ENCODE results near the gene UNC80. TPM values are rescaled to one million over a fixed set of nuclear protein-coding genes. Genes with fewer than 3 reads are reported as not detected.

The UNC80 gene
- polyA plus RNA-seq, 1 donor from 2014 or later = 10.4 TPM

- Histone ChIP-seq H3K9ac (ENCODE audit: low read length) (no peak overlapping the region), H3K27ac (ENCODE audit: low read length) (no peak overlapping the region), H3K27me3 (ENCODE audit: insufficient read depth, low read depth, low read length) (no peaks in the 10 kb centered on the region), H3K9me2 (ENCODE audit: insufficient read depth, low read length) (no peaks in the 10 kb centered on the region), H3K9me3 (ENCODE audit: low read length) (no peaks in the 10 kb centered on the region), H3K79me2 (replicated peaks; ENCODE audit: insufficient read depth, low read length) (no peaks in the 10 kb centered on the region), H4K20me1 (ENCODE audit: insufficient read depth) (no peaks in the 10 kb centered on the region), H3K4me2 (ENCODE audit: low read length) (no peak overlapping the region), H3K4me3 (ENCODE audit: low read length) (no peak overlapping the region), H3K36me3 (ENCODE audit: insufficient read depth, low read length) (peaks cover 15% of the 10 kb centered on the region), H3F3A (ENCODE audit: insufficient read depth, low read length, poor library complexity, severe bottlenecking) (no peaks in the 10 kb centered on the region), H2AFZ (ENCODE audit: low read depth, low read length) (no peak overlapping the region)
- TF ChIP-seq SMC3 (conservative IDR thresholded peaks at IDR 0.05; ENCODE audit: poor library complexity) (no peak), EZH2 (IDR thresholded peaks at IDR 0.05; ENCODE audit: borderline replicate concordance, insufficient read depth, low read length, poor library complexity, severe bottlenecking) (no peak), TAF1 (IDR thresholded peaks at IDR 0.05; ENCODE audit: low read depth) (no peak), MXI1 (conservative IDR thresholded peaks at IDR 0.05; ENCODE audit: poor library complexity, severe bottlenecking) (no peak), EP300 (conservative IDR thresholded peaks at IDR 0.05; ENCODE audit: poor library complexity, severe bottlenecking) (no peak), POLR2AphosphoS5 (IDR thresholded peaks at IDR 0.05) (no peak), RAD21 (conservative IDR thresholded peaks at IDR 0.05) (no peak)
- TF ChIP-seq, protein P1, sequence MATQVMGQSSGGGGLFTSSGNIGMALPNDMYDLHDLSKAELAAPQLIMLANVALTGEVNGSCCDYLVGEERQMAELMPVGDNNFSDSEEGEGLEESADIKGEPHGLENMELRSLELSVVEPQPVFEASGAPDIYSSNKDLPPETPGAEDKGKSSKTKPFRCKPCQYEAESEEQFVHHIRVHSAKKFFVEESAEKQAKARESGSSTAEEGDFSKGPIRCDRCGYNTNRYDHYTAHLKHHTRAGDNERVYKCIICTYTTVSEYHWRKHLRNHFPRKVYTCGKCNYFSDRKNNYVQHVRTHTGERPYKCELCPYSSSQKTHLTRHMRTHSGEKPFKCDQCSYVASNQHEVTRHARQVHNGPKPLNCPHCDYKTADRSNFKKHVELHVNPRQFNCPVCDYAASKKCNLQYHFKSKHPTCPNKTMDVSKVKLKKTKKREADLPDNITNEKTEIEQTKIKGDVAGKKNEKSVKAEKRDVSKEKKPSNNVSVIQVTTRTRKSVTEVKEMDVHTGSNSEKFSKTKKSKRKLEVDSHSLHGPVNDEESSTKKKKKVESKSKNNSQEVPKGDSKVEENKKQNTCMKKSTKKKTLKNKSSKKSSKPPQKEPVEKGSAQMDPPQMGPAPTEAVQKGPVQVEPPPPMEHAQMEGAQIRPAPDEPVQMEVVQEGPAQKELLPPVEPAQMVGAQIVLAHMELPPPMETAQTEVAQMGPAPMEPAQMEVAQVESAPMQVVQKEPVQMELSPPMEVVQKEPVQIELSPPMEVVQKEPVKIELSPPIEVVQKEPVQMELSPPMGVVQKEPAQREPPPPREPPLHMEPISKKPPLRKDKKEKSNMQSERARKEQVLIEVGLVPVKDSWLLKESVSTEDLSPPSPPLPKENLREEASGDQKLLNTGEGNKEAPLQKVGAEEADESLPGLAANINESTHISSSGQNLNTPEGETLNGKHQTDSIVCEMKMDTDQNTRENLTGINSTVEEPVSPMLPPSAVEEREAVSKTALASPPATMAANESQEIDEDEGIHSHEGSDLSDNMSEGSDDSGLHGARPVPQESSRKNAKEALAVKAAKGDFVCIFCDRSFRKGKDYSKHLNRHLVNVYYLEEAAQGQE (IDR thresholded peaks at IDR 0.05; ENCODE audit: borderline replicate concordance) = no peak
- TF ChIP-seq, protein P2, sequence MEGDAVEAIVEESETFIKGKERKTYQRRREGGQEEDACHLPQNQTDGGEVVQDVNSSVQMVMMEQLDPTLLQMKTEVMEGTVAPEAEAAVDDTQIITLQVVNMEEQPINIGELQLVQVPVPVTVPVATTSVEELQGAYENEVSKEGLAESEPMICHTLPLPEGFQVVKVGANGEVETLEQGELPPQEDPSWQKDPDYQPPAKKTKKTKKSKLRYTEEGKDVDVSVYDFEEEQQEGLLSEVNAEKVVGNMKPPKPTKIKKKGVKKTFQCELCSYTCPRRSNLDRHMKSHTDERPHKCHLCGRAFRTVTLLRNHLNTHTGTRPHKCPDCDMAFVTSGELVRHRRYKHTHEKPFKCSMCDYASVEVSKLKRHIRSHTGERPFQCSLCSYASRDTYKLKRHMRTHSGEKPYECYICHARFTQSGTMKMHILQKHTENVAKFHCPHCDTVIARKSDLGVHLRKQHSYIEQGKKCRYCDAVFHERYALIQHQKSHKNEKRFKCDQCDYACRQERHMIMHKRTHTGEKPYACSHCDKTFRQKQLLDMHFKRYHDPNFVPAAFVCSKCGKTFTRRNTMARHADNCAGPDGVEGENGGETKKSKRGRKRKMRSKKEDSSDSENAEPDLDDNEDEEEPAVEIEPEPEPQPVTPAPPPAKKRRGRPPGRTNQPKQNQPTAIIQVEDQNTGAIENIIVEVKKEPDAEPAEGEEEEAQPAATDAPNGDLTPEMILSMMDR (IDR thresholded peaks at IDR 0.05; ENCODE audit: poor library complexity, severe bottlenecking) = no peak
These were observed 166.3 kb downstream of the UNC80 start for GRCh38 chr2:209937893-209938292.

- H4K20me1 ChIP-seq (ENCODE audit: insufficient read depth) = no peaks in the 10 kb centered on the region
- H3F3A ChIP-seq (ENCODE audit: insufficient read depth, low read length, poor library complexity, severe bottlenecking) = no peaks in the 10 kb centered on the region
- H3K9ac ChIP-seq (ENCODE audit: low read length) = no peak overlapping the region
- no peak overlapping the region for H3K27ac ChIP-seq (ENCODE audit: low read length)
- H3K9me2 ChIP-seq (ENCODE audit: insufficient read depth, low read length) = no peaks in the 10 kb centered on the region
- H3K36me3 ChIP-seq (ENCODE audit: insufficient read depth, low read length) = peaks cover 21% of the 10 kb centered on the region
- H3K4me2 ChIP-seq (ENCODE audit: low read length) = no peak overlapping the region
- H3K27me3 ChIP-seq (ENCODE audit: insufficient read depth, low read depth, low read length) = no peaks in the 10 kb centered on the region
- TF ChIP-seq EP300 (conservative IDR thresholded peaks at IDR 0.05; ENCODE audit: poor library complexity, severe bottlenecking) = no peak
- TF ChIP-seq, protein P1 (IDR thresholded peaks at IDR 0.05; ENCODE audit: borderline replicate concordance) = no peak
- TF ChIP-seq SMC3 (conservative IDR thresholded peaks at IDR 0.05; ENCODE audit: poor library complexity) = no peak
- no peak for TF ChIP-seq EZH2 (IDR thresholded peaks at IDR 0.05; ENCODE audit: borderline replicate concordance, insufficient read depth, low read length, poor library complexity, severe bottlenecking)
- no peak for TF ChIP-seq POLR2AphosphoS5 (IDR thresholded peaks at IDR 0.05)
- TF ChIP-seq, protein P2 (IDR thresholded peaks at IDR 0.05; ENCODE audit: poor library complexity, severe bottlenecking) = no peak
- TF ChIP-seq MXI1 (conservative IDR thresholded peaks at IDR 0.05; ENCODE audit: poor library complexity, severe bottlenecking) = no peak
- no peak for TF ChIP-seq TAF1 (IDR thresholded peaks at IDR 0.05; ENCODE audit: low read depth)
- TF ChIP-seq RAD21 (conservative IDR thresholded peaks at IDR 0.05) = no peak
- H3K79me2 ChIP-seq (replicated peaks; ENCODE audit: insufficient read depth, low read length) = no peaks in the 10 kb centered on the region
- no peaks in the 10 kb centered on the region for H3K9me3 ChIP-seq (ENCODE audit: low read length)
- no peak overlapping the region for H2AFZ ChIP-seq (ENCODE audit: low read depth, low read length)
- H3K4me3 ChIP-seq (ENCODE audit: low read length) = no peak overlapping the region
These were observed 167.3 kb downstream of the UNC80 start for GRCh38 chr2:209938906-209939305.
